GM12878 (cell line): Measurements from ENCODE around the gene CENPS. TPM values are rescaled to one million over a fixed set of nuclear protein-coding genes. Genes with fewer than 3 reads are reported as not detected.

Experiments used
- ATAC-seq: fragments of 200-7000 bp; cut with Tn5 transposase; 3 replicates; pipeline ENCODE4 v1.9.1; 2020; ENCODE audit warnings: mild to moderate bottlenecking, moderate library complexity
- BruUV-seq: library from RNA; stranded (reverse); fragments of 400-500 nt; replicated peaks from 2 replicates; lab custom pipeline; 2021; lab: Mats Ljungman, UMichigan
- CTCF ChIA-PET: fragments of 300-600 bp; sonication (Branson Sonifier 250); formaldehyde crosslinking; extraction: SDS; loops from one replicate; lab custom pipeline; 2021; ENCODE audit warnings: inconsistent platforms; lab: Yijun Ruan, JAX
- POLR2A ChIA-PET: fragments of 350-600 bp; formaldehyde crosslinking; extraction: SDS; loops from one replicate; lab custom pipeline; 2021; ENCODE audit warnings: inconsistent platforms; lab: Charles Lee
- RAD21 ChIA-PET: fragments of 300-600 bp; sonication (Branson Sonifier 250); formaldehyde crosslinking; loops from one replicate; lab custom pipeline; 2023; ENCODE audit warnings: antibody characterized with exemption; ENCODE audit not compliant: unreplicated experiment; lab: Charles Lee
- SMC1A ChIA-PET: fragments of 300-600 bp; sonication (Branson Sonifier 250); formaldehyde crosslinking; loops from one replicate; lab custom pipeline; 2023; ENCODE audit not compliant: unreplicated experiment, uncharacterized antibody; lab: Charles Lee
- DNase-seq: peaks from one replicate; pipeline ENCODE4 v3.0.0-alpha.2; 2011; ENCODE audit warnings: low read depth, low spot score
- FAIRE-seq: peaks from 3 replicates; lab custom pipeline; 2011; peaks lifted over from hg19 to GRCh38; lab: Jason Lieb, UNC
- H2AFZ ChIP-seq: 2 replicates; pipeline ENCODE4 v1.6.0; 2011; ENCODE audit warnings: low read depth, low read length, control low read depth; ENCODE audit not compliant: control insufficient read depth
- H3K27ac ChIP-seq: 2 replicates; pipeline ENCODE4 v1.5.1; 2011; ENCODE audit warnings: control low read depth; ENCODE audit not compliant: control insufficient read depth, insufficient read depth
- H3K27me3 ChIP-seq, 2 experiments: replicated peaks in 1 of 2; 2 replicates each; pipeline versions ENCODE4 v1.6.0 to v1.6.1; 2011; ENCODE audit warnings: low read length in 1 of 2; ENCODE audit not compliant: control insufficient read depth in 2 of 2, insufficient read depth in 2 of 2
- H3K36me3 ChIP-seq, 2 experiments: 2 replicates each; pipeline ENCODE4 v1.5.1; 2011; ENCODE audit warnings: low read length in 1 of 2; ENCODE audit not compliant: control insufficient read depth in 2 of 2, insufficient read depth in 2 of 2
- H3K4me1 ChIP-seq: 2 replicates; pipeline ENCODE4 v1.6.1; 2011; ENCODE audit warnings: mild to moderate bottlenecking, low read length, moderate library complexity, mixed read lengths; ENCODE audit not compliant: control insufficient read depth, insufficient read depth
- H3K4me2 ChIP-seq: 2 replicates; pipeline ENCODE4 v1.6.0; 2011; ENCODE audit warnings: control low read depth; ENCODE audit not compliant: control insufficient read depth, insufficient read depth
- H3K4me3 ChIP-seq: fragments of 200-600 bp; sonication (generic); 2 replicates; pipeline ENCODE4 v1.5.1; 2016
- H3K79me2 ChIP-seq: 2 replicates; pipeline ENCODE4 v1.6.0; 2011; ENCODE audit warnings: low read length; ENCODE audit not compliant: control insufficient read depth, insufficient read depth
- H3K9ac ChIP-seq: 2 replicates; pipeline ENCODE4 v1.8.0; 2011; ENCODE audit warnings: low read length, control low read depth, mixed read lengths; ENCODE audit not compliant: control insufficient read depth, insufficient read depth
- H3K9me3 ChIP-seq: replicated peaks from 3 replicates; pipeline ENCODE4 v1.5.1; 2011; ENCODE audit warnings: mild to moderate bottlenecking, low read length; ENCODE audit not compliant: control insufficient read depth, insufficient read depth
- H4K20me1 ChIP-seq: 2 replicates; pipeline ENCODE4 v1.6.0; 2011; ENCODE audit not compliant: control insufficient read depth, insufficient read depth
- ASH2L ChIP-seq: fragments of 300-600, 200-600 bp; sonication (generic); IDR thresholded peaks from 2 replicates; pipeline ENCODE4 v1.6.1; 2017; ENCODE audit warnings: low read depth, mild to moderate bottlenecking, borderline replicate concordance
- BCL11A ChIP-seq: IDR thresholded peaks from 2 replicates; pipeline ENCODE4 v1.6.1; 2011; ENCODE audit warnings: low read depth, low read length
- EGR1 ChIP-seq, 2 experiments: IDR thresholded peaks; 1 replicate in 1 of 2; 2 replicates in 1 of 2; pipeline ENCODE4 v1.6.1; 2011 to 2012; ENCODE audit warnings: low read depth in 2 of 2, low read length in 2 of 2, borderline replicate concordance in 1 of 2, mild to moderate bottlenecking in 1 of 2, moderate library complexity in 1 of 2
- IKZF1 ChIP-seq: fragments of 450-650 bp; conservative IDR thresholded peaks from 2 replicates; pipeline ENCODE4 v1.6.1; 2017; ENCODE audit warnings: antibody characterized with exemption, mild to moderate bottlenecking
- IKZF2 ChIP-seq, 2 experiments: fragments of 450-650 bp; IDR thresholded peaks; 2 replicates each; pipeline ENCODE4 v1.6.1; 2017; ENCODE audit warnings: mild to moderate bottlenecking in 2 of 2, moderate library complexity in 2 of 2
- JUND ChIP-seq: IDR thresholded peaks from 2 replicates; pipeline ENCODE4 v1.6.1; 2012; ENCODE audit warnings: low read depth, mild to moderate bottlenecking, low read length, improper control_type of control experiment, moderate library complexity
- KAT2A ChIP-seq: conservative IDR thresholded peaks from 2 replicates; pipeline ENCODE4 v1.6.1; 2011; ENCODE audit warnings: low read depth, low read length; ENCODE audit not compliant: control insufficient read depth
- MEF2B ChIP-seq: fragments of 450-650 bp; IDR thresholded peaks from 2 replicates; pipeline ENCODE4 v1.6.1; 2018; ENCODE audit warnings: mild to moderate bottlenecking, moderate library complexity; ENCODE audit not compliant: partially characterized antibody, poor library complexity, severe bottlenecking
- NFXL1 ChIP-seq: fragments of 450-650 bp; IDR thresholded peaks from 2 replicates; pipeline ENCODE4 v1.6.1; 2017; ENCODE audit warnings: antibody characterized with exemption, mild to moderate bottlenecking, borderline replicate concordance
- PAX5 ChIP-seq: IDR thresholded peaks from 2 replicates; pipeline ENCODE4 v1.6.1; 2011; ENCODE audit warnings: low read depth, low read length, borderline replicate concordance
- SMAD5 ChIP-seq: IDR thresholded peaks from 2 replicates; pipeline ENCODE4 v1.6.1; 2016; ENCODE audit warnings: antibody characterized with exemption, low read depth
- SMC3 ChIP-seq: IDR thresholded peaks from 2 replicates; pipeline ENCODE4 v1.6.1; 2011; ENCODE audit warnings: low read length, improper control_type of control experiment, borderline replicate concordance
- TBL1XR1 ChIP-seq: IDR thresholded peaks from 2 replicates; pipeline ENCODE4 v1.6.1; 2012; ENCODE audit warnings: low read depth, low read length, improper control_type of control experiment
- TCF3 ChIP-seq: IDR thresholded peaks from 2 replicates; pipeline ENCODE4 v1.6.1; 2012; ENCODE audit warnings: low read depth, mild to moderate bottlenecking, low read length, borderline replicate concordance; ENCODE audit not compliant: insufficient read depth
- ZNF217 ChIP-seq: fragments of 450-650 bp; IDR thresholded peaks from 2 replicates; pipeline ENCODE4 v1.6.1; 2017; ENCODE audit warnings: antibody characterized with exemption, mild to moderate bottlenecking
- ZNF384 ChIP-seq: IDR thresholded peaks from 2 replicates; pipeline ENCODE4 v1.6.1; 2012; ENCODE audit warnings: low read depth, mild to moderate bottlenecking, low read length, improper control_type of control experiment, borderline replicate concordance
- WGBS: methylation state at CpG from one replicate; pipeline ENCODE4 v1.1.6; 2016; ENCODE audit warnings: low lambda C conversion rate; ENCODE audit not compliant: insufficient replicate concordance, insufficient coverage; ENCODE audit errors: missing lambda C conversion rate; 5-methylcytosine and 5-hydroxymethylcytosine counted together
- in situ Hi-C: fragments of 300-500 bp; cut with MboI; formaldehyde crosslinking; loops from 9 replicates; pipeline ENCODE4 v1.14.3; 2018; ENCODE audit warnings: mixed read lengths
- intact Hi-C: fragments of 100-400 bp; cut with micrococcal nuclease; formaldehyde crosslinking; loops from one replicate; pipeline ENCODE4 v1.14.2; 2022; ENCODE audit not compliant: unreplicated experiment
- polyA plus RNA-seq, 11 experiments: library from polyadenylated mRNA; depleted of rRNA in 4 of 11; unstranded in 6 of 11; stranded (reverse) in 5 of 11; fragments of >200 nt; fragmentation: Nextera tagmentation in 4 of 11; fragmentation: Illumina TruSeq in 1 of 11; extraction: Ambion mirVana in 4 of 11; extraction: Trizol in 1 of 11; gene quantifications; 1 replicate in 1 of 11; 2 replicates in 10 of 11; pipeline versions ENCODE4 v1.2.1 to v1.2.3, GENCODE V29; 2011 to 2016; ENCODE audit warnings: inconsistent platforms in 2 of 11, missing spikeins in 2 of 11, low read depth in 1 of 11
- total RNA-seq, 4 experiments: library from RNA; depleted of rRNA in 3 of 4; stranded (reverse); fragments of >200 nt in 3 of 4; fragmentation: Illumina TruSeq in 1 of 4; extraction: Trizol in 1 of 4; gene quantifications; 2 replicates each; pipeline versions ENCODE4 v1.2.1 to v1.2.3, GENCODE V29; 2013 to 2021
- TF ChIP-seq, protein P1 (sequence below): fragments of 450-650 bp; IDR thresholded peaks from 2 replicates; pipeline ENCODE4 v1.6.1; 2017; ENCODE audit warnings: mild to moderate bottlenecking, moderate library complexity
- TF ChIP-seq, protein P2 (sequence below): IDR thresholded peaks from 2 replicates; pipeline ENCODE4 v1.6.1; 2012; ENCODE audit warnings: low read length, inconsistent platforms
- TF ChIP-seq, protein P3 (sequence below): fragments of 450-650 bp; IDR thresholded peaks from 2 replicates; pipeline ENCODE4 v1.6.1; 2017; ENCODE audit warnings: borderline replicate concordance

The CENPS gene
- total and polyA plus RNA-seq, 10 of the 15 experiments (the other 5 are each of a cell fraction or from before 2014, with no cell fraction given), result 9.4 to 51.7 (median 16.7) TPM

DNA sequence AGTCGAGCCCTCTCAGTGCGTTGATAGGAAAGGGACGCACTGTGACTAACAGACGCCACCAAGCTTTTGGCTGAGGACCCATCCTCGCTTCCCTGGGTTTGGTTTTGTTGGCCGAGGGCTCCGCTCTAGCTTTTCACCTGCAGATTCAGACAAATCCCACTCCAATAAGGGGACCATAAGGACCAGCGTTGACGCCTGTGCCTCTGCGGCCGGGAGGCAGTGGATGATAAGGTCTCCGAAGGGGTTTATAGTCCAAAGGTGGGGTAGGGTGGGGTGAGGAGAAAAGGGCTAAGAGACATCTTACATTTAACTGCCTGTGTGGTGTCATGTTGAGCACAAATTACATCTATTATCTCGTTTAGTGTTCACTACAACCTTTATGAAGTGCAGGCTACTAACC, 45.3 kb downstream of the CENPS start:
- intact Hi-C loops, result loop anchor here (10.0 kb wide), 1 partner anchor 1429 kb away; no protein-coding TSS in a partner anchor
- BruUV-seq, result no TSS peak
- RAD21 ChIA-PET, result interaction anchor here (0.8 to 1.5 kb wide), 3 partner anchors 10 to 45 kb away, joined by 3 to 10 read pairs (median 3); partner anchors contain the start of gene CENPS

More for the DNA sequence above, 45.3 kb downstream of the CENPS start:
- Histone ChIP-seq H3K79me2 (peaks cover 41% of the 10 kb centered on the region), H4K20me1 (no peaks in the 10 kb centered on the region), H3K9ac (peak overlapping the region; percentile 73), H3K4me1 (peaks cover 18% of the 10 kb centered on the region), H3K9me3 (no peaks in the 10 kb centered on the region), H3K36me3 (no peaks in the 10 kb centered on the region), H3K4me3 (peak overlapping the region; percentile 96), H2AFZ (peak overlapping the region; percentile 61), H3K27me3 (no peaks in the 10 kb centered on the region), H3K27ac (peak overlapping the region; percentile 74), H3K4me2 (peak overlapping the region; percentile 48)
- ChIA-PET SMC1A (interaction anchor here (1.1 to 1.5 kb wide), 4 partner anchors 19 to 87 kb away, joined by 3 to 8 read pairs (median 4); partner anchors contain the start of gene CENPS), CTCF (interaction anchor here (0.6 to 1.3 kb wide), 3 partner anchors 19 to 464 kb away, joined by 3 to 10 read pairs (median 7); partner anchors contain the start of gene CENPS), POLR2A (interaction anchor here (0.6 kb wide), 2 partner anchors 15 to 17 kb away, joined by 3 to 4 read pairs; no protein-coding TSS in a partner anchor)
- FAIRE-seq, result no peak
- in situ Hi-C loops, result no loop called here
- WGBS, result under 1% methylated on average over 13 of the region's 13 CpGs
- DNase-seq, result no peak
- no peak for ATAC-seq
- TF ChIP-seq IKZF2 (IDR thresholded peaks at IDR 0.05) (no peak), SMC3 (no peak), JUND (no peak), TBL1XR1 (no peak), BCL11A (no peak), KAT2A (no peak), ASH2L (no peak), EGR1 (IDR thresholded peaks at IDR 0.05; ENCODE audit: borderline replicate concordance in 1 of 2, low read depth in 2 of 2, low read length in 2 of 2) (no peak), ZNF217 (no peak), ZNF384 (no peak), MEF2B (no peak), NFXL1 (no peak), PAX5 (no peak), SMAD5 (no peak), IKZF1 (no peak), TCF3 (no peak)
- TF ChIP-seq, protein P1, sequence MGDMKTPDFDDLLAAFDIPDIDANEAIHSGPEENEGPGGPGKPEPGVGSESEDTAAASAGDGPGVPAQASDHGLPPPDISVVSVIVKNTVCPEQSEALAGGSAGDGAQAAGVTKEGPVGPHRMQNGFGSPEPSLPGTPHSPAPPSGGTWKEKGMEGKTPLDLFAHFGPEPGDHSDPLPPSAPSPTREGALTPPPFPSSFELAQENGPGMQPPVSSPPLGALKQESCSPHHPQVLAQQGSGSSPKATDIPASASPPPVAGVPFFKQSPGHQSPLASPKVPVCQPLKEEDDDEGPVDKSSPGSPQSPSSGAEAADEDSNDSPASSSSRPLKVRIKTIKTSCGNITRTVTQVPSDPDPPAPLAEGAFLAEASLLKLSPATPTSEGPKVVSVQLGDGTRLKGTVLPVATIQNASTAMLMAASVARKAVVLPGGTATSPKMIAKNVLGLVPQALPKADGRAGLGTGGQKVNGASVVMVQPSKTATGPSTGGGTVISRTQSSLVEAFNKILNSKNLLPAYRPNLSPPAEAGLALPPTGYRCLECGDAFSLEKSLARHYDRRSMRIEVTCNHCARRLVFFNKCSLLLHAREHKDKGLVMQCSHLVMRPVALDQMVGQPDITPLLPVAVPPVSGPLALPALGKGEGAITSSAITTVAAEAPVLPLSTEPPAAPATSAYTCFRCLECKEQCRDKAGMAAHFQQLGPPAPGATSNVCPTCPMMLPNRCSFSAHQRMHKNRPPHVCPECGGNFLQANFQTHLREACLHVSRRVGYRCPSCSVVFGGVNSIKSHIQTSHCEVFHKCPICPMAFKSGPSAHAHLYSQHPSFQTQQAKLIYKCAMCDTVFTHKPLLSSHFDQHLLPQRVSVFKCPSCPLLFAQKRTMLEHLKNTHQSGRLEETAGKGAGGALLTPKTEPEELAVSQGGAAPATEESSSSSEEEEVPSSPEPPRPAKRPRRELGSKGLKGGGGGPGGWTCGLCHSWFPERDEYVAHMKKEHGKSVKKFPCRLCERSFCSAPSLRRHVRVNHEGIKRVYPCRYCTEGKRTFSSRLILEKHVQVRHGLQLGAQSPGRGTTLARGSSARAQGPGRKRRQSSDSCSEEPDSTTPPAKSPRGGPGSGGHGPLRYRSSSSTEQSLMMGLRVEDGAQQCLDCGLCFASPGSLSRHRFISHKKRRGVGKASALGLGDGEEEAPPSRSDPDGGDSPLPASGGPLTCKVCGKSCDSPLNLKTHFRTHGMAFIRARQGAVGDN, result no peak
- TF ChIP-seq, protein P2, sequence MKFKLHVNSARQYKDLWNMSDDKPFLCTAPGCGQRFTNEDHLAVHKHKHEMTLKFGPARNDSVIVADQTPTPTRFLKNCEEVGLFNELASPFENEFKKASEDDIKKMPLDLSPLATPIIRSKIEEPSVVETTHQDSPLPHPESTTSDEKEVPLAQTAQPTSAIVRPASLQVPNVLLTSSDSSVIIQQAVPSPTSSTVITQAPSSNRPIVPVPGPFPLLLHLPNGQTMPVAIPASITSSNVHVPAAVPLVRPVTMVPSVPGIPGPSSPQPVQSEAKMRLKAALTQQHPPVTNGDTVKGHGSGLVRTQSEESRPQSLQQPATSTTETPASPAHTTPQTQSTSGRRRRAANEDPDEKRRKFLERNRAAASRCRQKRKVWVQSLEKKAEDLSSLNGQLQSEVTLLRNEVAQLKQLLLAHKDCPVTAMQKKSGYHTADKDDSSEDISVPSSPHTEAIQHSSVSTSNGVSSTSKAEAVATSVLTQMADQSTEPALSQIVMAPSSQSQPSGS, result no peak
- TF ChIP-seq, protein P3, sequence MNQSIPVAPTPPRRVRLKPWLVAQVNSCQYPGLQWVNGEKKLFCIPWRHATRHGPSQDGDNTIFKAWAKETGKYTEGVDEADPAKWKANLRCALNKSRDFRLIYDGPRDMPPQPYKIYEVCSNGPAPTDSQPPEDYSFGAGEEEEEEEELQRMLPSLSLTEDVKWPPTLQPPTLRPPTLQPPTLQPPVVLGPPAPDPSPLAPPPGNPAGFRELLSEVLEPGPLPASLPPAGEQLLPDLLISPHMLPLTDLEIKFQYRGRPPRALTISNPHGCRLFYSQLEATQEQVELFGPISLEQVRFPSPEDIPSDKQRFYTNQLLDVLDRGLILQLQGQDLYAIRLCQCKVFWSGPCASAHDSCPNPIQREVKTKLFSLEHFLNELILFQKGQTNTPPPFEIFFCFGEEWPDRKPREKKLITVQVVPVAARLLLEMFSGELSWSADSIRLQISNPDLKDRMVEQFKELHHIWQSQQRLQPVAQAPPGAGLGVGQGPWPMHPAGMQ, result no peak
